ENCODE measurements around the gene AP1S2.
"Not testable (repeated sequence)": the region's sequence is repeated elsewhere in the genome, so short reads cannot be mapped to it uniquely, and the experiment has no call there.

DNA sequence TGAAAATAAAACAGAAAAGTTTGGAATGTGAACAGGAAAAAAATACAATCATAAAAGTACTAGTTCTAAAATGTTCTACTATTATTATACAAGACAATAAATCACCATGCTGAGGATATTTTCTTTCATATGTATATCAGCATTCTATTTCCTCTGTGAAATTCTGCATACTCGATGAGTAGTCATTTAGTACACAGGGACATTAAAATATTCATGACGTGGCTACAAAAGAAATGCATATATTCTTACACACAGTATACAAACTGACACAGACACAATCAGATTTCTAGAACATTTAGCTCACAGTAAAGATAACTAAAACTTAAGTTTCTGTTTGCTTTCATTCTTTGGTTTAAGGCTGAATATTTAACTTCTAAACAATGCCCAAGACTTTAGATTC lies 23.3 kb downstream of the AP1S2 start:
- TF ChIP-seq CTCF, POLR2AphosphoS5 (IDR thresholded peaks at IDR 0.05): not testable (repeated sequence)

Data from suprapubic skin (tissue), 3 donors.